Stimulated activated naive CD8-positive, alpha-beta T cell treated with anti-CD3 and anti-CD28 coated beads, Interleukin-15, Interleukin-2, amounts not matched to agents 100 ng/mL and 50 ng/mL, for 24 hours (primary cell): Measurements from ENCODE around the gene PLVAP.

Experiments used
- H3K27ac Mint-ChIP-seq: one replicate; pipeline ENCODE4 v1.8.0; 2021; ENCODE audit warnings: mild to moderate bottlenecking, mixed read lengths
- H3K27me3 Mint-ChIP-seq: one replicate; pipeline ENCODE4 v1.8.0; 2021; ENCODE audit warnings: mixed read lengths
- H3K36me3 Mint-ChIP-seq: one replicate; pipeline ENCODE4 v1.8.0; 2021; ENCODE audit warnings: low read depth, mixed read lengths
- H3K4me1 Mint-ChIP-seq: one replicate; pipeline ENCODE4 v1.8.0; 2021; ENCODE audit warnings: low read depth, mixed read lengths
- H3K4me3 Mint-ChIP-seq: one replicate; pipeline ENCODE4 v1.8.0; 2021; ENCODE audit warnings: mild to moderate bottlenecking, mixed read lengths
- H3K9me3 Mint-ChIP-seq: one replicate; pipeline ENCODE4 v1.8.0; 2021; ENCODE audit warnings: mixed read lengths

The PLVAP gene

GRCh38 chr19:17353386-17353785 lies 23.8 kb downstream of the PLVAP start:
- Mint-ChIP-seq H3K27ac (no peak overlapping the region), H3K4me3 (no peak overlapping the region), H3K36me3 (no peaks in the 10 kb centered on the region), H3K4me1 (no peaks in the 10 kb centered on the region), H3K9me3 (no peaks in the 10 kb centered on the region), H3K27me3 (peaks cover 12% of the 10 kb centered on the region)

- no peaks in the 10 kb centered on the region for H3K4me1 Mint-ChIP-seq
- H3K27ac Mint-ChIP-seq = no peak overlapping the region
- no peaks in the 10 kb centered on the region for H3K36me3 Mint-ChIP-seq
- no peaks in the 10 kb centered on the region for H3K9me3 Mint-ChIP-seq
- peaks cover 14% of the 10 kb centered on the region for H3K27me3 Mint-ChIP-seq
- H3K4me3 Mint-ChIP-seq = no peak overlapping the region
These were observed 24.4 kb downstream of the PLVAP start for GRCh38 chr19:17352608-17353280.

GRCh38 chr19:17351815-17352435 lies 25.2 kb downstream of the PLVAP start:
- no peaks in the 10 kb centered on the region for H3K36me3 Mint-ChIP-seq
- H3K27ac Mint-ChIP-seq = no peak overlapping the region
- no peaks in the 10 kb centered on the region for H3K9me3 Mint-ChIP-seq
- no peaks in the 10 kb centered on the region for H3K4me1 Mint-ChIP-seq
- H3K27me3 Mint-ChIP-seq = peaks cover 17% of the 10 kb centered on the region
- no peak overlapping the region for H3K4me3 Mint-ChIP-seq

GRCh38 chr19:17348700-17349099 lies 28.4 kb downstream of the PLVAP start:
- Mint-ChIP-seq H3K36me3 (peaks cover 5% of the 10 kb centered on the region), H3K27ac (no peak overlapping the region), H3K27me3 (peaks cover 17% of the 10 kb centered on the region), H3K9me3 (no peaks in the 10 kb centered on the region), H3K4me3 (no peak overlapping the region), H3K4me1 (peaks cover 5% of the 10 kb centered on the region)

GRCh38 chr19:17347877-17348276 lies 29.3 kb downstream of the PLVAP start:
- H3K4me3 Mint-ChIP-seq = no peak overlapping the region

GRCh38 chr19:17347361-17347760 lies 29.8 kb downstream of the PLVAP start:
- no peak overlapping the region for H3K4me3 Mint-ChIP-seq
- H3K27me3 Mint-ChIP-seq = peaks cover 17% of the 10 kb centered on the region
- peaks cover 5% of the 10 kb centered on the region for H3K4me1 Mint-ChIP-seq
- H3K9me3 Mint-ChIP-seq = no peaks in the 10 kb centered on the region
- H3K36me3 Mint-ChIP-seq = peaks cover 10% of the 10 kb centered on the region
- no peak overlapping the region for H3K27ac Mint-ChIP-seq

More at GRCh38 chr19:17347877-17348276, 29.3 kb downstream of the PLVAP start:
- peaks cover 17% of the 10 kb centered on the region for H3K27me3 Mint-ChIP-seq
- peaks cover 7% of the 10 kb centered on the region for H3K36me3 Mint-ChIP-seq
- no peaks in the 10 kb centered on the region for H3K9me3 Mint-ChIP-seq
- peak overlapping the region; percentile 29 for H3K27ac Mint-ChIP-seq
- H3K4me1 Mint-ChIP-seq = peaks cover 5% of the 10 kb centered on the region

GRCh38 chr19:17346109-17346671 lies 31.0 kb downstream of the PLVAP start:
- H3K36me3 Mint-ChIP-seq = peaks cover 12% of the 10 kb centered on the region
- no peak overlapping the region for H3K27ac Mint-ChIP-seq
- H3K9me3 Mint-ChIP-seq = no peaks in the 10 kb centered on the region
- peaks cover 12% of the 10 kb centered on the region for H3K27me3 Mint-ChIP-seq
- H3K4me1 Mint-ChIP-seq = peaks cover 5% of the 10 kb centered on the region
- H3K4me3 Mint-ChIP-seq = no peak overlapping the region

GRCh38 chr19:17341845-17342244 lies 35.3 kb downstream of the PLVAP start:
- H3K36me3 Mint-ChIP-seq = peaks cover 20% of the 10 kb centered on the region
- peaks cover 21% of the 10 kb centered on the region for H3K4me1 Mint-ChIP-seq
- no peaks in the 10 kb centered on the region for H3K9me3 Mint-ChIP-seq
- no peaks in the 10 kb centered on the region for H3K27me3 Mint-ChIP-seq
- H3K27ac Mint-ChIP-seq = no peak overlapping the region
- no peak overlapping the region for H3K4me3 Mint-ChIP-seq

GRCh38 chr19:17341386-17341785 lies 35.8 kb downstream of the PLVAP start:
- no peak overlapping the region for H3K4me3 Mint-ChIP-seq

GRCh38 chr19:17340871-17341357 lies 36.2 kb downstream of the PLVAP start:
- Mint-ChIP-seq H3K27me3 (no peaks in the 10 kb centered on the region), H3K27ac (no peak overlapping the region), H3K4me1 (peaks cover 21% of the 10 kb centered on the region), H3K9me3 (no peaks in the 10 kb centered on the region), H3K36me3 (peaks cover 20% of the 10 kb centered on the region), H3K4me3 (no peak overlapping the region)

More at GRCh38 chr19:17341386-17341785, 35.8 kb downstream of the PLVAP start:
- Mint-ChIP-seq H3K27ac (no peak overlapping the region), H3K27me3 (no peaks in the 10 kb centered on the region), H3K4me1 (peaks cover 22% of the 10 kb centered on the region), H3K9me3 (no peaks in the 10 kb centered on the region), H3K36me3 (peaks cover 20% of the 10 kb centered on the region)

- Mint-ChIP-seq H3K4me1 (peaks cover 24% of the 10 kb centered on the region), H3K27me3 (no peaks in the 10 kb centered on the region), H3K9me3 (no peaks in the 10 kb centered on the region), H3K27ac (no peak overlapping the region), H3K36me3 (peaks cover 20% of the 10 kb centered on the region), H3K4me3 (no peak overlapping the region)
These were observed 36.8 kb downstream of the PLVAP start for GRCh38 chr19:17340302-17340870.

GRCh38 chr19:17339088-17339741 lies 37.9 kb downstream of the PLVAP start:
- peaks cover 33% of the 10 kb centered on the region for H3K4me1 Mint-ChIP-seq
- peaks cover 20% of the 10 kb centered on the region for H3K36me3 Mint-ChIP-seq
- H3K4me3 Mint-ChIP-seq = peak overlapping the region; percentile 94
- no peaks in the 10 kb centered on the region for H3K9me3 Mint-ChIP-seq
- H3K27me3 Mint-ChIP-seq = no peaks in the 10 kb centered on the region
- H3K27ac Mint-ChIP-seq = no peak overlapping the region

- peak overlapping the region; percentile 96 for H3K27ac Mint-ChIP-seq
- peaks cover 15% of the 10 kb centered on the region for H3K36me3 Mint-ChIP-seq
- H3K4me3 Mint-ChIP-seq = peak overlapping the region; percentile 94
- H3K9me3 Mint-ChIP-seq = no peaks in the 10 kb centered on the region
- H3K27me3 Mint-ChIP-seq = no peaks in the 10 kb centered on the region
- peaks cover 38% of the 10 kb centered on the region for H3K4me1 Mint-ChIP-seq
These were observed 38.6 kb downstream of the PLVAP start for GRCh38 chr19:17338433-17339078.

GRCh38 chr19:17337675-17338432 lies 39.3 kb downstream of the PLVAP start:
- Mint-ChIP-seq H3K4me1 (peaks cover 41% of the 10 kb centered on the region), H3K27ac (peak overlapping the region; percentile 96), H3K9me3 (no peaks in the 10 kb centered on the region), H3K27me3 (no peaks in the 10 kb centered on the region), H3K4me3 (peak overlapping the region; percentile 94), H3K36me3 (peaks cover 13% of the 10 kb centered on the region)
